ENCODE measurements around the gene RRP36.

GRCh38 chr6:42981836-42982235 is 39.6 kb upstream of the RRP36 start:
- TF ChIP-seq CTCF (IDR thresholded peaks at IDR 0.05) (no peak), POLR2A (IDR thresholded peaks at IDR 0.05) (no peak)

Data from thyroid gland (tissue), 4 donors.